Spleen (tissue), 11 donors: ENCODE data around the gene CFAP69. TPM values are rescaled to one million over a fixed set of nuclear protein-coding genes. Genes with fewer than 3 reads are reported as not detected.
A peak's percentile ranks its signal among the peaks of the same experiment; 100 is the strongest.

Experiments used
- DNase-seq: peaks from one replicate; pipeline ENCODE4 v3.0.0-alpha.2; 2020
- H3K27ac ChIP-seq, 8 donors: fragments of 200-600 bp; sonication (generic) in 7 of 8; 1 replicate in 4 of 8; 2 replicates in 4 of 8; pipeline versions ENCODE4 v1.5.0 to v1.8.0; 2016 to 2021; ENCODE audit warnings: inconsistent platforms in 4 of 8, mild to moderate bottlenecking in 4 of 8, moderate library complexity in 1 of 8
- H3K27me3 ChIP-seq, 7 donors: fragments of 200-600 bp; sonication (generic) in 6 of 7; replicated peaks in 1 of 7; 1 replicate in 4 of 7; 2 replicates in 3 of 7; pipeline versions ENCODE4 v1.5.0 to v1.8.0; 2016 to 2021; ENCODE audit warnings: inconsistent platforms in 3 of 7, mild to moderate bottlenecking in 1 of 7
- H3K36me3 ChIP-seq, 6 donors: fragments of 200-600 bp; sonication (generic) in 5 of 6; 1 replicate in 4 of 6; 2 replicates in 2 of 6; pipeline versions ENCODE4 v1.5.0 to v1.8.0; 2016 to 2021; ENCODE audit warnings: inconsistent platforms in 2 of 6
- H3K4me1 ChIP-seq, 6 donors: fragments of 200-600 bp; sonication (generic) in 5 of 6; 1 replicate in 3 of 6; 2 replicates in 3 of 6; pipeline versions ENCODE4 v1.5.0 to v1.8.0; 2016 to 2021; ENCODE audit warnings: inconsistent platforms in 3 of 6
- H3K4me3 ChIP-seq, 8 donors: fragments of 200-600 bp; sonication (generic) in 7 of 8; 1 replicate in 4 of 8; 2 replicates in 4 of 8; pipeline versions ENCODE4 v1.5.0 to v1.8.0; 2016 to 2021; ENCODE audit warnings: inconsistent platforms in 4 of 8, mild to moderate bottlenecking in 4 of 8, moderate library complexity in 2 of 8
- H3K9me3 ChIP-seq, 8 donors: fragments of 200-600 bp; sonication (generic) in 7 of 8; 1 replicate in 4 of 8; 2 replicates in 4 of 8; pipeline versions ENCODE4 v1.5.0 to v1.8.0; 2016 to 2021; ENCODE audit warnings: inconsistent platforms in 4 of 8
- POLR2A ChIP-seq, 3 donors: fragments of 450-650 bp; IDR thresholded peaks; one replicate each; pipeline ENCODE4 v1.5.1; 2017; ENCODE audit warnings: antibody characterized with exemption in 3 of 3, mild to moderate bottlenecking in 1 of 3
- POLR2AphosphoS5 ChIP-seq, 3 donors: sonication (generic); formaldehyde crosslinking; IDR thresholded peaks; one replicate each; pipeline ENCODE4 v1.5.1; 2017; ENCODE audit warnings: antibody characterized with exemption in 3 of 3
- WGBS, 5 donors: extraction: QIAGEN DNeasy Blood & Tissue Kit in 3 of 5; methylation state at CpG; one replicate each; pipeline versions ENCODE4 v1.1.5 to v1.1.7; 2013 to 2018; 5-methylcytosine and 5-hydroxymethylcytosine counted together
- intact Hi-C: fragments of 100-400 bp; cut with DNase I; formaldehyde crosslinking; loops from one replicate; pipeline ENCODE4 v1.15.0; 2023; ENCODE audit warnings: low total_unique reads
- polyA plus RNA-seq, 3 donors: library from polyadenylated mRNA; stranded (reverse); fragments of 200-250 nt; gene quantifications; one replicate each; pipeline ENCODE4 v1.2.1, GENCODE V29; 2013
- total RNA-seq, 7 donors: library from RNA; depleted of rRNA in 3 of 7; stranded (reverse); fragments of >200 nt in 3 of 7; fragmentation: NEBNext Ultra II Directional in 4 of 7; extraction: Animal tissue kit (Norgen Biotek cat#: 25700) in 4 of 7; gene quantifications; one replicate each; pipeline versions ENCODE4 v1.1.0 to v1.2.1, GENCODE V29; 2016 to 2021
- TF ChIP-seq, protein P1 (sequence below), 11 experiments: fragments of 200-600 bp in 7 of 11; fragments of 450-650 bp in 4 of 11; sonication (generic) in 4 of 11; IDR thresholded peaks in 8 of 11; conservative IDR thresholded peaks in 3 of 11; 1 replicate in 7 of 11; 2 replicates in 4 of 11; pipeline versions ENCODE4 v1.4.0 to v1.8.0; 2016 to 2021; ENCODE audit warnings: antibody characterized with exemption in 11 of 11, inconsistent platforms in 4 of 11, mild to moderate bottlenecking in 1 of 11
- donor health status: healthy with polysubstance abuse.
- donor health status: DM: no; HTN: no; CAD: no; lungs with moderate emphysema.
- donor health status: DM: no; HTN: no; CAD: no.
- donor health status: Bipolar disorder and iron deficiency.
- donor health status: healthy.
- donor health status: DM: no; HTN: no; CAD: no.
- donor health status: DM: yes; HTN: yes; CAD: no.

Gene CFAP69
- total and polyA plus RNA-seq, 10 donors = 1.0 to 15.8 (median 7.4) TPM

- DNase-seq = no peak
- H3K36me3 ChIP-seq = no peaks in the 10 kb centered on the region
- H3K4me1 ChIP-seq = peaks cover 0 to 35% (median 21%) of the 10 kb centered on the region in 6 donors
- H3K4me3 ChIP-seq = peak overlapping the region in 1 of 8 donors; percentile 81
- TF ChIP-seq, protein P1, sequence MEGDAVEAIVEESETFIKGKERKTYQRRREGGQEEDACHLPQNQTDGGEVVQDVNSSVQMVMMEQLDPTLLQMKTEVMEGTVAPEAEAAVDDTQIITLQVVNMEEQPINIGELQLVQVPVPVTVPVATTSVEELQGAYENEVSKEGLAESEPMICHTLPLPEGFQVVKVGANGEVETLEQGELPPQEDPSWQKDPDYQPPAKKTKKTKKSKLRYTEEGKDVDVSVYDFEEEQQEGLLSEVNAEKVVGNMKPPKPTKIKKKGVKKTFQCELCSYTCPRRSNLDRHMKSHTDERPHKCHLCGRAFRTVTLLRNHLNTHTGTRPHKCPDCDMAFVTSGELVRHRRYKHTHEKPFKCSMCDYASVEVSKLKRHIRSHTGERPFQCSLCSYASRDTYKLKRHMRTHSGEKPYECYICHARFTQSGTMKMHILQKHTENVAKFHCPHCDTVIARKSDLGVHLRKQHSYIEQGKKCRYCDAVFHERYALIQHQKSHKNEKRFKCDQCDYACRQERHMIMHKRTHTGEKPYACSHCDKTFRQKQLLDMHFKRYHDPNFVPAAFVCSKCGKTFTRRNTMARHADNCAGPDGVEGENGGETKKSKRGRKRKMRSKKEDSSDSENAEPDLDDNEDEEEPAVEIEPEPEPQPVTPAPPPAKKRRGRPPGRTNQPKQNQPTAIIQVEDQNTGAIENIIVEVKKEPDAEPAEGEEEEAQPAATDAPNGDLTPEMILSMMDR (IDR thresholded peaks at IDR 0.05 in 8 of 11, conservative IDR thresholded peaks at IDR 0.05 in 3 of 11) = no peak
- intact Hi-C loops = no loop called here
- H3K9me3 ChIP-seq = no peaks in the 10 kb centered on the region
- no peaks in the 10 kb centered on the region for H3K27me3 ChIP-seq
- peak overlapping the region in 4 of 8 donors; percentile 89 to 94 (median 92) for H3K27ac ChIP-seq
Measured at GRCh38 chr7:90345016-90345415, 100.0 kb downstream of the CFAP69 start.

GRCh38 chr7:90345595-90346335, 100.8 kb downstream of the CFAP69 start:
- 14 to 21% (median 15%) methylated on average over 18 of the region's 18 CpGs for whole genome bisulfite sequencing, 5 donors
- TF ChIP-seq, protein P1 (IDR thresholded peaks at IDR 0.05 in 8 of 11, conservative IDR thresholded peaks at IDR 0.05 in 3 of 11) = no peak
- TF ChIP-seq POLR2A (IDR thresholded peaks at IDR 0.05) (no peak), POLR2AphosphoS5 (IDR thresholded peaks at IDR 0.05) (no peak)
- Histone ChIP-seq H3K27ac (peak overlapping the region; percentile 82 to 94 (median 92)), H3K27me3 (no peaks in the 10 kb centered on the region), H3K9me3 (no peaks in the 10 kb centered on the region), H3K4me1 (peaks cover 0 to 35% (median 21%) of the 10 kb centered on the region in 6 donors), H3K4me3 (peak overlapping the region; percentile 57 to 81 (median 66)), H3K36me3 (no peaks in the 10 kb centered on the region)
- intact Hi-C loops = no loop called here
- DNase-seq = no peak

DNA sequence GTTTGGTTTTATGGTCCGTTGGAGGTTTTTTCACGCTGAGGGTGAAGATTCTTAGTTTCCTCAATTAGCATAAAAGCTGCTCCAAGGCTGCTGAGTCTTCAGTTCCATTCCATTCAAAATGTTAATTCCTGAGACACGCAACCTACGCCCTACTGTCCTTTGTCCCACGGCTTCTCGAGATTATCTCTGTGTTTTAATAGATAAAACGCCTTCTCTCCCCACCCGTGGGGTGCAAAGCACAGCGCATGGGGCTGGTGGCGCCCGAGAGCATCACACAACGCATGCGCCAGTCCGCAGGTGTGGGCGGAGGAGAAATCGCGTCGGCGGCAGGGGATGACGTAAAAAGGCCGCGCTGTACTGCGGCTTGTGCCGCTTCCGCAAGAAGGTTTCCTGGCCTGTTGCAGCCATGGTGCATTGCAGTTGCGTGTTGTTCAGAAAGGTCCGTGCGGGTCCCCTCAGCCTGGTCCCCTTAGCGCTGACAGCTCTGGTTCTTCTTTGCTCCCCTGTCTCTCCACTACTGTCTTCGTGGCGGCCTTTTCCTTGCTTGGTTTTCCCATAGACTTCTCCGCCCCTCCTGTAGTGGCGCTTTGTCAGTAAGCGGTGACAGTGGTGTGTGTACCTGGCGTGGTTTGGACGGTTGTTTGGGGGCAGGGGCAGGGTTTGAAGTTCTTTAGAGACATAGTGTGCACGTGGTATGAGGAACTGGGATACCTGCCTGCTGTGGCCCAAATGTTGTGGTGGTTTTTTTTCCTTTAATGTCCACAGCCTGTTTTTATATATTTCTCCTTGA, 101.6 kb downstream of the CFAP69 start, which contains the start of gene GTPBP10:
TSS of gene GTPBP10 (plus strand) at position 381 of the 790 bp plus-strand sequence. CDS start at position 407, 26 bp downstream.
- peak; percentile 98 for DNase-seq
- no peaks in the 10 kb centered on the region for H3K36me3 ChIP-seq
- peak within 1 kb of the TSS; percentile 57 to 81 (median 66) for H3K4me3 ChIP-seq
- H3K4me1 ChIP-seq = peaks cover 0 to 41% (median 21%) of the 10 kb centered on the region in 6 donors
- no peaks in the 10 kb centered on the region for H3K9me3 ChIP-seq
- intact Hi-C loops = no loop called here
- no peaks in the 10 kb centered on the region for H3K27me3 ChIP-seq
- TF ChIP-seq, protein P1 (IDR thresholded peaks at IDR 0.05 in 8 of 11, conservative IDR thresholded peaks at IDR 0.05 in 3 of 11) = peak; percentile 68 to 92 (median 85)
- TF ChIP-seq POLR2A (IDR thresholded peaks at IDR 0.05) (peak in 1 of 3 donors; percentile 89), POLR2AphosphoS5 (IDR thresholded peaks at IDR 0.05) (peak; percentile 96 to 97 (median 96))
- WGBS, 5 donors = 0 to 1% (median 1%) methylated on average over 30 to 37 of the region's 37 CpGs
- H3K27ac ChIP-seq = peak within 1 kb of the TSS; percentile 82 to 94 (median 92)

GRCh38 chr7:90347759-90348158, 102.8 kb downstream of the CFAP69 start:
- intact Hi-C loops = no loop called here
- WGBS, 5 donors = 55 to 65% (median 57%) methylated on average over 4 of the region's 4 CpGs

More at GRCh38 chr7:90347759-90348158, 102.8 kb downstream of the CFAP69 start:
- Histone ChIP-seq H3K9me3 (no peaks in the 10 kb centered on the region), H3K4me3 (peak overlapping the region in 3 of 8 donors; percentile 61 to 81 (median 69)), H3K4me1 (peaks cover 0 to 48% (median 21%) of the 10 kb centered on the region in 6 donors), H3K36me3 (peaks cover 0 to 7% (median 0%) of the 10 kb centered on the region in 6 donors), H3K27ac (no peak overlapping the region), H3K27me3 (no peaks in the 10 kb centered on the region)
- TF ChIP-seq, protein P1 (IDR thresholded peaks at IDR 0.05 in 8 of 11, conservative IDR thresholded peaks at IDR 0.05 in 3 of 11) = no peak
- TF ChIP-seq POLR2AphosphoS5 (IDR thresholded peaks at IDR 0.05) (no peak), POLR2A (IDR thresholded peaks at IDR 0.05) (no peak)
- DNase-seq = no peak
